ENCODE measurements around the gene PCNT. TPM values are rescaled to one million over a fixed set of nuclear protein-coding genes. Genes with fewer than 3 reads are reported as not detected.

The PCNT gene
- total and polyA plus RNA-seq, 2 of the 8 experiments (the other 6 are each of a cell fraction or from before 2014, with no cell fraction given), result 9.9 to 45.1 TPM

DNA sequence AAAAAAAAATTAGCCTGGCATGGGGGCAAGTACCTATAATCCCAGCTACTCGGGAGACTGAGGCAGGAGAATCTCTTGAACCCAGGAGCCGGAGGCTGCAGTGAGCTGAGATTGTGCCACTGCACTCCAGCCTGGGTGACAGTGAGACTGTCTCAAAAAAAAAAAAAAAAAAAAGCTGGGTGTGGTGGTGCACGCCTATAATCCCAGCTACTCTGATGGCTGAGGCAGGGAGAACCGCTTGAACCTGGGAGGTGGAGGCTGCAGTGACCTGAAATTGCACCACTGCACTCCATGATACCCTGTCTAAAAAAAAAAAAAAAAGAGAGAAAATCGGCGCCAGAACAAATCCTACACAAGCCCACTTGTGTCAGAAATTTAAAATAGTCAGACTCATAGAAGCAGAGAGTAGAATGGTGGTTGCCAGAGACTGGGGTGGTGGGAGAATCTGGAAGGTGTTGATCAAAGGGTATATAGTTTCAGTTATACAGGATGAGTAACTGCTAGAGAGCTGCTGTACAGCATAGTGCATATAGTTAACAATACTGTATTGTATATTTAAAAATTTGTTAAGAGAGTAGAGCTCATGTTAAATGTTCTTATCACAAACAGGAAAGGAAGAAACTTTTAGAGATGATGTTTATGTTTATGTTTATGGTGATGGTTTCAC, 144.3 kb downstream of the PCNT start:
- no peak overlapping the region for H2BK120ac ChIP-seq (replicated peaks; ENCODE audit: low read depth, low read length)
- POLR2A ChIA-PET (ENCODE audit: partially characterized antibody), result interaction anchor here (0.6 to 0.8 kb wide), 3 partner anchors 12 to 179 kb away, joined by 3 to 4 read pairs (median 3); no protein-coding TSS in a partner anchor
- H3K18ac ChIP-seq (ENCODE audit: extremely low read depth, low read length), result no peak overlapping the region
- no peak overlapping the region for H2AFZ ChIP-seq (ENCODE audit: low read length)
- H3K36me3 ChIP-seq (ENCODE audit: control insufficient read depth in 2 of 4, insufficient read depth in 4 of 4, low read length in 3 of 4), result peaks cover 0 to 4% (median 0%) of the 10 kb centered on the region in 4 experiments; a peak in 1 of 8 replicates
- H4K20me1 ChIP-seq (replicated peaks in 1 of 2; ENCODE audit: control insufficient read depth in 1 of 2, insufficient read depth in 2 of 2, low read length in 2 of 2), result peaks cover 0 to 1% of the 10 kb centered on the region in 2 experiments
- H3K4me3 ChIP-seq (ENCODE audit: extremely low read depth in 1 of 4, insufficient read depth in 2 of 4, low read depth in 3 of 4, low read length in 4 of 4), result no peak overlapping the region
- no peaks in the 10 kb centered on the region for H3K27me3 ChIP-seq (replicated peaks in 1 of 4; ENCODE audit: control insufficient read depth in 3 of 4, extremely low read depth in 1 of 4, insufficient read depth in 3 of 4, low read length in 3 of 4)
- no peak overlapping the region for H3K23ac ChIP-seq (ENCODE audit: insufficient read length)
- no peak overlapping the region for H3K56ac ChIP-seq (replicated peaks; ENCODE audit: insufficient read length, low read depth, low read length)
- FAIRE-seq (no peak), DNase-seq (ENCODE audit: low read depth in 1 of 2, low spot score in 2 of 2) (no peak)
- H2BK5ac ChIP-seq (ENCODE audit: low read depth, low read length), result no peak overlapping the region
- H3K27ac ChIP-seq (ENCODE audit: low read depth, low read length), result no peak overlapping the region
- H3K79me2 ChIP-seq (ENCODE audit: control insufficient read depth in 1 of 2, insufficient read depth in 2 of 2, low read length in 2 of 2), result peaks cover 0 to 3% of the 10 kb centered on the region in 2 experiments; a peak in 1 of 4 replicates
- H2AK5ac ChIP-seq (ENCODE audit: low read depth, low read length), result no peak overlapping the region
- no peak overlapping the region for H3K4ac ChIP-seq (replicated peaks; ENCODE audit: insufficient read length, low read depth, low read length)
- no peak overlapping the region for H2BK20ac ChIP-seq (ENCODE audit: low read length)
- no peaks in the 10 kb centered on the region for H3K9me3 ChIP-seq (ENCODE audit: insufficient read depth in 2 of 2, low read depth in 1 of 2, low read length in 1 of 2)
- H4K5ac ChIP-seq (ENCODE audit: insufficient read length, low read depth, low read length), result no peak overlapping the region
- H2BK15ac ChIP-seq (ENCODE audit: low read length), result no peak overlapping the region
- no peak overlapping the region for H3K9ac ChIP-seq (replicated peaks in 1 of 4; ENCODE audit: extremely low read depth in 1 of 4, low read depth in 3 of 4, low read length in 3 of 4)
- no peak overlapping the region for H3K4me2 ChIP-seq (ENCODE audit: insufficient read depth in 1 of 2, low read depth in 2 of 2, low read length in 2 of 2)
- no peak overlapping the region for H2BK12ac ChIP-seq (ENCODE audit: low read depth, low read length)
- no peak overlapping the region for H4K91ac ChIP-seq (replicated peaks; ENCODE audit: insufficient read length, low read length)
- whole genome bisulfite sequencing, 2 experiments (ENCODE audit: extremely low coverage in 1 of 2, insufficient coverage in 1 of 2, insufficient read length in 1 of 2, insufficient replicate concordance in 2 of 2, low coverage in 1 of 2, low lambda C conversion rate in 2 of 2, missing lambda C conversion rate in 1 of 2), result 70% methylated on average over 6 of the region's 6 CpGs; no CpG with 5 or more reads in 1 of the 2 experiments
- no peaks in the 10 kb centered on the region for H3K4me1 ChIP-seq (replicated peaks in 1 of 4; ENCODE audit: control insufficient read depth in 3 of 4, insufficient read depth in 4 of 4, low read length in 3 of 4)
- H3K14ac ChIP-seq (ENCODE audit: insufficient read length), result no peak overlapping the region
- H3K79me1 ChIP-seq (ENCODE audit: low read depth, low read length), result no peaks in the 10 kb centered on the region; the same call in 1 of the 2 replicates
- no peak overlapping the region for H4K8ac ChIP-seq (ENCODE audit: extremely low read depth, insufficient read depth, low read length)
- CTCF ChIA-PET (ENCODE audit: partially characterized antibody), result no interaction called here
- no peaks in the 10 kb centered on the region for H3K23me2 ChIP-seq (ENCODE audit: low read depth, low read length)
- no peak for TF ChIP-seq PHF8 (conservative IDR thresholded peaks at IDR 0.05; ENCODE audit: low read depth, low read length)
- TF ChIP-seq ZNF274 (IDR thresholded peaks at IDR 0.05; ENCODE audit: borderline replicate concordance, extremely low read depth, low read length), result no peak
- TF ChIP-seq JUND (IDR thresholded peaks at IDR 0.05; ENCODE audit: low read length), result no peak
- TF ChIP-seq SP1 (IDR thresholded peaks at IDR 0.05; ENCODE audit: low read depth, low read length), result no peak
- no peak for TF ChIP-seq FOSL1 (IDR thresholded peaks at IDR 0.05; ENCODE audit: insufficient read depth, low read depth, low read length)
- TF ChIP-seq BRCA1 (IDR thresholded peaks at IDR 0.05; ENCODE audit: low read depth, low read length), result no peak
- no peak for TF ChIP-seq EP300 (IDR thresholded peaks at IDR 0.05; ENCODE audit: borderline replicate concordance in 1 of 2, low read depth in 2 of 2, low read length in 2 of 2)
- no peak for TF ChIP-seq RBBP5 (IDR thresholded peaks at IDR 0.05; ENCODE audit: borderline replicate concordance, low read depth, low read length)
- TF ChIP-seq BCL11A (IDR thresholded peaks at IDR 0.05; ENCODE audit: low read depth in 2 of 2, low read length in 2 of 2), result no peak
- TF ChIP-seq CBX8 (IDR thresholded peaks at IDR 0.05; ENCODE audit: borderline replicate concordance, low read depth, low read length), result no peak
- TF ChIP-seq TAF1 (IDR thresholded peaks at IDR 0.05; ENCODE audit: low read depth, low read length), result no peak
- TF ChIP-seq, protein P1, sequence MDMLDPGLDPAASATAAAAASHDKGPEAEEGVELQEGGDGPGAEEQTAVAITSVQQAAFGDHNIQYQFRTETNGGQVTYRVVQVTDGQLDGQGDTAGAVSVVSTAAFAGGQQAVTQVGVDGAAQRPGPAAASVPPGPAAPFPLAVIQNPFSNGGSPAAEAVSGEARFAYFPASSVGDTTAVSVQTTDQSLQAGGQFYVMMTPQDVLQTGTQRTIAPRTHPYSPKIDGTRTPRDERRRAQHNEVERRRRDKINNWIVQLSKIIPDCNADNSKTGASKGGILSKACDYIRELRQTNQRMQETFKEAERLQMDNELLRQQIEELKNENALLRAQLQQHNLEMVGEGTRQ (IDR thresholded peaks at IDR 0.05; ENCODE audit: low read length), result no peak
